Measurements from ENCODE around the gene RPL22. TPM values are rescaled to one million over a fixed set of nuclear protein-coding genes. Genes with fewer than 3 reads are reported as not detected.
A peak's percentile ranks its signal among the peaks of the same experiment; 100 is the strongest.

The RPL22 gene
- total RNA-seq, 1 donor, result 93.0 TPM

DNA sequence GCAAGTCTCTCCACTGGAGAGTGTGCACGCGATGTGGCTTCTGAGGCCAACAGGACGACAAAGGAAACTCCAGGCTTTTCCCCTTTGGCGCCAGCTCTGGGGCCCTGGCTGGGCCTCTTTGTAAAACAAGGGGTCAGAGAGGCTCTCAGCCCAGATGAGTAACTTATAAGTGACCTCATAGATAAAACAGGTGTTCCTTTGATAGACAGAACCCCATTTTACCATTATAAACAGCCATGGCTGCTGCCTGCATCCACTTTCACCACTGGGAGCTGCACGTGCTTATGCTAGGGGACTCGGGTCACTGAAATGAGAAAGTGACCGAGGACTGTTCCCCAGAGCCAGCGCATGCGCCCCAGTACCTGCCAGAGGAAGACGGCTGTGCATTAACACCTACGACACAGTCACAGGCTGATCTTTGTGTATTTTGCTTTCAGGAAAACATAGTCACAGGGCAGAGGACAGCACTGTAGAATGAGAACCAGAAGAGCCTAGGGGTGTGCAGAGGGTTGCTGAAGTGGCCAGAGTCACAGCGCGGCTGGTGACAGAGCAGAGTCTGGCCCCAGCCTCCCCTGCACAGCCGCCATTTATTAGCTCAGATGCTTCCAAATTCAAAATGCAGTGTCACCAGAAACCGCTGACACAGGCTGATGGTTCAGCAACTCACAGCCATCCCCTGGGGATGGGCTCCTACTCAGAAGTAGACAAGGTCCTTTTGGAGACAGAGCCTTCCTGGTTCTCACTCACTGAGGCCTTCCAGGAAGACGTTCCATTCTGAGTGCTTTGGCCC, 19.2 kb upstream of the RPL22 start:
- no peaks in the 10 kb centered on the region for H3K79me2 ChIP-seq (ENCODE audit: insufficient read depth, low read length)
- no peaks in the 10 kb centered on the region for H4K20me1 ChIP-seq (ENCODE audit: insufficient read depth, low read length)
- no peak overlapping the region for H3K27ac ChIP-seq (ENCODE audit: low read depth, low read length)
- H2AFZ ChIP-seq (ENCODE audit: low read length), result no peak overlapping the region
- H3K36me3 ChIP-seq (ENCODE audit: insufficient read depth, low read length), result peaks cover 9% of the 10 kb centered on the region
- no peak overlapping the region for H3K4me2 ChIP-seq (ENCODE audit: insufficient read depth, low read length)
- no peaks in the 10 kb centered on the region for H3K4me1 ChIP-seq (ENCODE audit: insufficient read depth, low read length)
- H3K9me3 ChIP-seq (ENCODE audit: low read depth, low read length), result no peaks in the 10 kb centered on the region
- no peaks in the 10 kb centered on the region for H3K27me3 ChIP-seq (ENCODE audit: insufficient read depth, low read length)
- peak; percentile 49 for DNase-seq (ENCODE audit: insufficient read length, low spot score, missing footprints)
- TF ChIP-seq CTCF (IDR thresholded peaks at IDR 0.05; ENCODE audit: extremely low read depth, low read depth, low read length), result no peak
- no peak overlapping the region for H3K4me3 ChIP-seq (ENCODE audit: insufficient read depth, low read length)

DNA sequence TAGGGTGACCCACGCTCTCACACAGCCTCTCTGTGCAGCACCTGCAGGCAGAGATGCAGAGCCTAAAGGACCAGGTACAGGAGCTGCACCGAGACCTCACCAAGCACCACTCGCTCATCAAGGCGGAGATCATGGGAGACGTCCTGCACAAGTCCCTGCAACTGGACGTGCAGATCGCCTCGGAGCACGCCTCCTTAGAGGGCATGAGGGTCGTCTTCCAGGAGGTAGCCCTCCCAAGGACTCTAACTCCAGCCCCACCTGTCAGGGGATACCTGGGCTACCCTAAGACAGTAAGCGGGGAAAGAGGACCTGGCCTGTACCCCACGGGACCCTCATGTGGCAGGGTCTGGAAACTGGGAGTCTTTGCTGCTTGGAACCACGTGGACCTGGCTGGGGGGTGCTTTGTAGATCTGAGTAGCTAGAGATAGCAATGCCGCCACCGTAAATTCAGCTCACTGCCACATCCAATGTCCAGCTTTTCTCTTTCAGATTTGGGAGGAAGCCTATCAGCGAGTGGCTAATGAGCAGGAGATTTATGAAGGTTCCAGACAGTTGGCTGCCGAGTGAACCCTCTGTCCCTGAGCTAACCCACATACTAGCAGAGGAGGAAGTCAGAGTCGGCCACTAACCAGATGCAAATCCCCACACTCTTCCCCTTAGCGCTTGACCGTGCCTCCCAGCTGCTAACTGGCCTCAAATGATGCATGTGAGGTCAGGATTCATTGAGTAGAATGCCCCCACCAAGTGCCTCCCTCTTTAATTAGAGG, 13.0 kb upstream of the RPL22 start:
- Histone ChIP-seq H3K4me2 (ENCODE audit: insufficient read depth, low read length) (no peak overlapping the region), H3K4me3 (ENCODE audit: insufficient read depth, low read length) (no peak overlapping the region), H3K4me1 (ENCODE audit: insufficient read depth, low read length) (no peaks in the 10 kb centered on the region), H3K27me3 (ENCODE audit: insufficient read depth, low read length) (no peaks in the 10 kb centered on the region), H3K79me2 (ENCODE audit: insufficient read depth, low read length) (no peaks in the 10 kb centered on the region), H2AFZ (ENCODE audit: low read length) (no peak overlapping the region), H3K27ac (ENCODE audit: low read depth, low read length) (no peak overlapping the region), H3K9me3 (ENCODE audit: low read depth, low read length) (no peaks in the 10 kb centered on the region), H4K20me1 (ENCODE audit: insufficient read depth, low read length) (no peaks in the 10 kb centered on the region), H3K36me3 (ENCODE audit: insufficient read depth, low read length) (peaks cover 3% of the 10 kb centered on the region)
- TF ChIP-seq CTCF (IDR thresholded peaks at IDR 0.05; ENCODE audit: extremely low read depth, low read depth, low read length), result no peak
- DNase-seq (ENCODE audit: insufficient read length, low spot score, missing footprints), result peak; percentile 88

GRCh38 chr1:6211731-6212130, 12.3 kb upstream of the RPL22 start:
- Histone ChIP-seq H3K27me3 (ENCODE audit: insufficient read depth, low read length) (no peaks in the 10 kb centered on the region), H4K20me1 (ENCODE audit: insufficient read depth, low read length) (no peaks in the 10 kb centered on the region), H2AFZ (ENCODE audit: low read length) (no peak overlapping the region), H3K79me2 (ENCODE audit: insufficient read depth, low read length) (no peaks in the 10 kb centered on the region), H3K36me3 (ENCODE audit: insufficient read depth, low read length) (peaks cover 3% of the 10 kb centered on the region), H3K4me3 (ENCODE audit: insufficient read depth, low read length) (no peak overlapping the region), H3K4me1 (ENCODE audit: insufficient read depth, low read length) (no peaks in the 10 kb centered on the region), H3K4me2 (ENCODE audit: insufficient read depth, low read length) (no peak overlapping the region), H3K27ac (ENCODE audit: low read depth, low read length) (no peak overlapping the region), H3K9me3 (ENCODE audit: low read depth, low read length) (no peaks in the 10 kb centered on the region)
- DNase-seq (ENCODE audit: insufficient read length, low spot score, missing footprints), result peak; percentile 71
- TF ChIP-seq CTCF (IDR thresholded peaks at IDR 0.05; ENCODE audit: extremely low read depth, low read depth, low read length), result no peak
